Endothelial cell of umbilical vein (primary cell): ENCODE data around the gene PHF8. TPM values are rescaled to one million over a fixed set of nuclear protein-coding genes. Genes with fewer than 3 reads are reported as not detected.

Experiments used
- BruUV-seq: library from RNA; stranded (reverse); fragments of 400-500 nt; replicated peaks from 2 replicates; lab custom pipeline; 2021; lab: Mats Ljungman, UMichigan
- CTCF ChIA-PET: fragments of 300-600, 350-600 bp; sonication (Branson Sonifier 250); formaldehyde crosslinking; loops from one replicate; lab custom pipeline; 2021; ENCODE audit warnings: antibody characterized with exemption, inconsistent platforms; lab: Charles Lee
- POLR2A ChIA-PET: fragments of 300-600, 350-600 bp; sonication (Branson Sonifier 250); formaldehyde crosslinking; loops from one replicate; lab custom pipeline; 2021; ENCODE audit warnings: antibody characterized with exemption, inconsistent platforms; lab: Charles Lee
- DNase-seq: peaks from one replicate; pipeline ENCODE4 v3.0.0-alpha.2; 2011; ENCODE audit warnings: low read depth, low spot score
- FAIRE-seq: peaks from 2 replicates; lab custom pipeline; 2011; peaks lifted over from hg19 to GRCh38; lab: Jason Lieb, UNC
- H2AFZ ChIP-seq: 2 replicates; pipeline ENCODE4 v1.6.0; 2012; ENCODE audit warnings: low read depth, low read length, control low read depth, inconsistent platforms
- H3K27ac ChIP-seq: 2 replicates; pipeline ENCODE4 v1.5.1; 2011; ENCODE audit warnings: low read depth, mild to moderate bottlenecking, control low read depth, low read length, moderate library complexity; ENCODE audit not compliant: insufficient read depth
- H3K27me3 ChIP-seq, 2 experiments: 2 replicates each; pipeline versions ENCODE4 v1.6.0 to v1.6.1; 2011; ENCODE audit warnings: low read length in 2 of 2, mixed read lengths in 1 of 2; ENCODE audit not compliant: control insufficient read depth in 2 of 2, insufficient read depth in 2 of 2
- H3K36me3 ChIP-seq, 2 experiments: 2 replicates in 1 of 2; 3 replicates in 1 of 2; pipeline ENCODE4 v1.5.1; 2011; ENCODE audit warnings: low read length in 2 of 2, mild to moderate bottlenecking in 1 of 2, moderate library complexity in 1 of 2; ENCODE audit not compliant: control insufficient read depth in 2 of 2, insufficient read depth in 2 of 2; ENCODE audit errors: extremely low read depth in 1 of 2
- H3K4me1 ChIP-seq: 3 replicates; pipeline ENCODE4 v1.5.1; 2011; ENCODE audit warnings: mild to moderate bottlenecking, low read length; ENCODE audit not compliant: control insufficient read depth, insufficient read depth; ENCODE audit errors: extremely low read depth
- H3K4me2 ChIP-seq: 2 replicates; pipeline ENCODE4 v1.6.1; 2011; ENCODE audit warnings: low read length, control low read depth, mixed read lengths; ENCODE audit not compliant: insufficient read depth
- H3K4me3 ChIP-seq, 3 experiments: fragments of 200-600 bp in 1 of 3; sonication (generic), shearing (Covaris generic) in 1 of 3; replicated peaks in 1 of 3; 2 replicates each; pipeline ENCODE4 v1.5.1; 2011 to 2016; ENCODE audit warnings: control low read depth in 3 of 3, low read length in 3 of 3, mild to moderate bottlenecking in 2 of 3, inconsistent platforms in 1 of 3, low read depth in 1 of 3, moderate library complexity in 1 of 3; ENCODE audit not compliant: insufficient read depth in 1 of 3
- H3K79me2 ChIP-seq: 2 replicates; pipeline ENCODE4 v1.6.0; 2012; ENCODE audit warnings: low read length, inconsistent platforms; ENCODE audit not compliant: control insufficient read depth, insufficient read depth
- H3K9ac ChIP-seq: replicated peaks from 2 replicates; pipeline ENCODE3; 2011; ENCODE audit warnings: low read length, control low read depth; ENCODE audit not compliant: insufficient read depth; ENCODE audit errors: extremely low read depth
- H3K9me1 ChIP-seq: replicated peaks from 3 replicates; pipeline ENCODE4 v1.6.0; 2011; ENCODE audit warnings: mild to moderate bottlenecking, low read length; ENCODE audit not compliant: control insufficient read depth, insufficient read depth; ENCODE audit errors: extremely low read depth
- H3K9me3 ChIP-seq: replicated peaks from 2 replicates; pipeline ENCODE4 v1.5.1; 2012; ENCODE audit warnings: low read length, inconsistent platforms; ENCODE audit not compliant: control insufficient read depth, insufficient read depth
- H4K20me1 ChIP-seq: replicated peaks from 2 replicates; pipeline ENCODE3; 2011; ENCODE audit warnings: mild to moderate bottlenecking, low read length; ENCODE audit not compliant: control insufficient read depth, insufficient read depth; ENCODE audit errors: extremely low read depth
- EZH2 ChIP-seq: IDR thresholded peaks from 2 replicates; pipeline ENCODE4 v1.6.1; 2012; ENCODE audit warnings: borderline replicate concordance, low read depth, mild to moderate bottlenecking, moderate library complexity, low read length, inconsistent platforms; ENCODE audit not compliant: severe bottlenecking
- FOS ChIP-seq: IDR thresholded peaks from 2 replicates; pipeline ENCODE4 v1.6.1; 2011; ENCODE audit warnings: mild to moderate bottlenecking, low read length, moderate library complexity, borderline replicate concordance; ENCODE audit not compliant: insufficient read depth
- GATA2 ChIP-seq: IDR thresholded peaks from 2 replicates; pipeline ENCODE4 v1.7.0; 2011; ENCODE audit warnings: low read depth, mild to moderate bottlenecking, moderate library complexity, mixed read lengths, low read length; ENCODE audit not compliant: insufficient read length, insufficient read depth
- JUN ChIP-seq: IDR thresholded peaks from 2 replicates; pipeline ENCODE4 v1.6.1; 2011; ENCODE audit warnings: borderline replicate concordance, low read depth; ENCODE audit not compliant: insufficient read length, insufficient read depth
- MYC ChIP-seq: IDR thresholded peaks from one replicate; pipeline ENCODE4 v1.6.1; 2011; ENCODE audit warnings: mild to moderate bottlenecking, low read depth, low read length
- POLR2A ChIP-seq: IDR thresholded peaks from 2 replicates; pipeline ENCODE4 v1.6.1; 2012; ENCODE audit warnings: low read depth, mild to moderate bottlenecking, control low read depth, low read length
- POLR2AphosphoS5 ChIP-seq: IDR thresholded peaks from 2 replicates; pipeline ENCODE4 v1.6.1; 2012; ENCODE audit warnings: low read depth, mild to moderate bottlenecking, control low read depth, low read length, moderate library complexity; ENCODE audit not compliant: insufficient read depth
- dilution Hi-C: fragments of 300-500 bp; cut with MboI; formaldehyde crosslinking; loops from one replicate; pipeline ENCODE4 v1.15.0; 2019; ENCODE audit warnings: low sequenced_read_pairs; ENCODE audit not compliant: extremely low pct_ligation_motif_present
- intact Hi-C: fragments of 100-400 bp; cut with micrococcal nuclease; formaldehyde crosslinking; loops from one replicate; pipeline ENCODE4 v1.10.0; 2022
- polyA plus RNA-seq, 4 experiments: library from polyadenylated mRNA; depleted of rRNA in 3 of 4; stranded (reverse) in 3 of 4; unstranded in 1 of 4; fragments of >200 nt; gene quantifications; 2 replicates each; pipeline versions ENCODE4 v1.2.1 to v1.2.3, GENCODE V29; 2011 to 2012; ENCODE audit warnings: missing spikeins in 1 of 4
- total RNA-seq: library from RNA; stranded (reverse); gene quantifications from 2 replicates; pipeline ENCODE4 v1.2.3, GENCODE V29; 2021
- TF ChIP-seq, protein P1 (sequence below), 2 donors: IDR thresholded peaks; 1 replicate in 1 of 2; 2 replicates in 1 of 2; pipeline ENCODE4 v1.5.1; 2011; ENCODE audit warnings: low read length in 2 of 2, mild to moderate bottlenecking in 2 of 2, moderate library complexity in 2 of 2, control low read depth in 1 of 2, inconsistent platforms in 1 of 2, low read depth in 1 of 2; ENCODE audit not compliant: insufficient read depth in 1 of 2; ENCODE audit errors: extremely low read depth in 1 of 2
- TF ChIP-seq, protein P2 (sequence below): IDR thresholded peaks from 2 replicates; pipeline ENCODE4 v1.6.1; 2011; ENCODE audit not compliant: insufficient read depth, insufficient read length

The PHF8 gene
- total and polyA plus RNA-seq, 2 donors (not counting 3 experiments of a cell fraction or from before 2014, with no cell fraction given), result 10.9 to 25.5 TPM

DNA sequence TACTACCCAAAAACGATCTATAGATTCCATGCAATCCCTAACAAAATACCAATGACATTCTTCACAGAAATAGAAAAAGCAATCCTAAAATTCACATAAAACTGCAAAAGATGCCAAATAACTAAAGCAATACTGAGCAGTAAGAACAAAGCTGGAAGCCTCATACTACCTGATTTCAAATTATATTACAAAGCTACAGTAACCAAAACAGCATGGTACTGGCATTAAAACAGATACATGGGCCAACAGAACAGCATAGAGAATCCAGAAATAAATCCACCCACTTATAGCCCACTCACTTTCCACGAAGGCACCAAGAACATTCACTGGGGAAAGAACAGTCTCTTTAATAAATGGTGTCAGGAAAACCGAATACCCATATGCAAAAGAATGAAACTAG, 74.7 kb downstream of the PHF8 start:
- Histone ChIP-seq H3K9me1 (no peaks in the 10 kb centered on the region), H4K20me1 (no peaks in the 10 kb centered on the region), H3K4me2 (no peak overlapping the region), H3K36me3 (no peaks in the 10 kb centered on the region), H3K27me3 (no peaks in the 10 kb centered on the region), H3K9me3 (no peaks in the 10 kb centered on the region), H3K4me3 (no peak overlapping the region), H3K9ac (no peak overlapping the region), H3K79me2 (no peaks in the 10 kb centered on the region), H3K27ac (no peak overlapping the region), H3K4me1 (no peaks in the 10 kb centered on the region), H2AFZ (no peak overlapping the region)
- intact Hi-C loops, result no loop called here
- ChIA-PET CTCF (no interaction called here), POLR2A (no interaction called here)
- peak; percentile 43 for FAIRE-seq
- TF ChIP-seq POLR2AphosphoS5 (no peak), POLR2A (no peak), JUN (no peak), FOS (no peak), EZH2 (no peak), GATA2 (no peak), MYC (no peak)
- TF ChIP-seq, protein P1, sequence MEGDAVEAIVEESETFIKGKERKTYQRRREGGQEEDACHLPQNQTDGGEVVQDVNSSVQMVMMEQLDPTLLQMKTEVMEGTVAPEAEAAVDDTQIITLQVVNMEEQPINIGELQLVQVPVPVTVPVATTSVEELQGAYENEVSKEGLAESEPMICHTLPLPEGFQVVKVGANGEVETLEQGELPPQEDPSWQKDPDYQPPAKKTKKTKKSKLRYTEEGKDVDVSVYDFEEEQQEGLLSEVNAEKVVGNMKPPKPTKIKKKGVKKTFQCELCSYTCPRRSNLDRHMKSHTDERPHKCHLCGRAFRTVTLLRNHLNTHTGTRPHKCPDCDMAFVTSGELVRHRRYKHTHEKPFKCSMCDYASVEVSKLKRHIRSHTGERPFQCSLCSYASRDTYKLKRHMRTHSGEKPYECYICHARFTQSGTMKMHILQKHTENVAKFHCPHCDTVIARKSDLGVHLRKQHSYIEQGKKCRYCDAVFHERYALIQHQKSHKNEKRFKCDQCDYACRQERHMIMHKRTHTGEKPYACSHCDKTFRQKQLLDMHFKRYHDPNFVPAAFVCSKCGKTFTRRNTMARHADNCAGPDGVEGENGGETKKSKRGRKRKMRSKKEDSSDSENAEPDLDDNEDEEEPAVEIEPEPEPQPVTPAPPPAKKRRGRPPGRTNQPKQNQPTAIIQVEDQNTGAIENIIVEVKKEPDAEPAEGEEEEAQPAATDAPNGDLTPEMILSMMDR (IDR thresholded peaks at IDR 0.05; ENCODE audit: extremely low read depth in 1 of 2, insufficient read depth in 1 of 2, low read depth in 1 of 2, low read length in 2 of 2), result no peak
- TF ChIP-seq, protein P2, sequence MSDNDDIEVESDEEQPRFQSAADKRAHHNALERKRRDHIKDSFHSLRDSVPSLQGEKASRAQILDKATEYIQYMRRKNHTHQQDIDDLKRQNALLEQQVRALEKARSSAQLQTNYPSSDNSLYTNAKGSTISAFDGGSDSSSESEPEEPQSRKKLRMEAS, result no peak
- BruUV-seq, result no TSS peak
- dilution Hi-C loops, result no loop called here
- DNase-seq, result no peak
